Measurements from ENCODE around the gene PLCE1.

DNA sequence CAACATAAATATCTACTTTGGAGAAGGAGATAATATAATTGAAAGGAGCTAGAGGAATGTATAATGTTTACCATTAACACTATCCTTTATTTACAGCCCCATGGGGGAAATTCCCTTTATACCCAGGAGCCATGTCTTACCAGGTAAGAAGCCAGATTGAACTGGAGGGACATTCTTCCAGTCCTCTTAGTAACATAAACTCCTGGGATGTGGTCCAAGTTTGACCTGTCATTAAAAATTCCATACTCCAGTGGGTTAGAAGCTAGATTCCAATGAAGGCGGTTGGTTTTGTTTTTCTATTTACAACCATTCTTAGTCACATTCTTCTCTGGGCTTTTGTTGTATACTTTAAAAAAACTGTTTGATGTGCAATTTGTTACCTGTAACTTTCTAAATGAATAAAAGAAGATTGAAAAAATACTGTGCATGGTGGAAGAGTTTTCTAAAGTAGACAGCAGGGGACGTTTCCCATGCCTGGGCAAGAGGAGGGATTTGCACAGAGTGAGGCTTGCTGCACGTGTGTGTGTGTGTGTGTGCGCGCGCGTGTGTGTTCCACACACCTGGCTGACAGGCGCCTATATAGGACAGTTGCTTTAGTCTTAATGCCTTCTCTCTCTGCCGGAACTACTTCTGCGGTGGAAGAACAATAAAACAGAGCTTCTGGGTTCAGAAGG is 2.0 kb downstream of the PLCE1 start:
- TF ChIP-seq ZNF589 (CRISPR knock-in tag; conservative IDR thresholded peaks at IDR 0.05) (no peak), SMARCE1 (IDR thresholded peaks at IDR 0.05; ENCODE audit: borderline replicate concordance) (no peak), POLR2A (IDR thresholded peaks at IDR 0.05; ENCODE audit: insufficient read depth in 1 of 2, low read depth in 2 of 2, low read length in 2 of 2) (no peak)
- TF ChIP-seq, protein P1, sequence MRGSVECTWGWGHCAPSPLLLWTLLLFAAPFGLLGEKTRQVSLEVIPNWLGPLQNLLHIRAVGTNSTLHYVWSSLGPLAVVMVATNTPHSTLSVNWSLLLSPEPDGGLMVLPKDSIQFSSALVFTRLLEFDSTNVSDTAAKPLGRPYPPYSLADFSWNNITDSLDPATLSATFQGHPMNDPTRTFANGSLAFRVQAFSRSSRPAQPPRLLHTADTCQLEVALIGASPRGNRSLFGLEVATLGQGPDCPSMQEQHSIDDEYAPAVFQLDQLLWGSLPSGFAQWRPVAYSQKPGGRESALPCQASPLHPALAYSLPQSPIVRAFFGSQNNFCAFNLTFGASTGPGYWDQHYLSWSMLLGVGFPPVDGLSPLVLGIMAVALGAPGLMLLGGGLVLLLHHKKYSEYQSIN (CRISPR knock-in tag; IDR thresholded peaks at IDR 0.05; ENCODE audit: borderline replicate concordance): no peak
